HFFc6 (cell line): ENCODE data around the gene MLLT3. TPM values are rescaled to one million over a fixed set of nuclear protein-coding genes. Genes with fewer than 3 reads are reported as not detected.

ENCODE experiments used
- DNase-seq: peaks from one replicate; pipeline ENCODE4 v3.0.0-alpha.2; 2018
- H3K27ac Mint-ChIP-seq: 2 replicates; pipeline ENCODE4 v1.8.0; 2020; ENCODE audit warnings: mild to moderate bottlenecking, mixed read lengths
- H3K27me3 Mint-ChIP-seq: 2 replicates; pipeline ENCODE4 v1.8.0; 2021; ENCODE audit warnings: mild to moderate bottlenecking, moderate library complexity, mixed read lengths; ENCODE audit not compliant: insufficient read depth
- H3K36me3 Mint-ChIP-seq: 2 replicates; pipeline ENCODE4 v1.8.0; 2021; ENCODE audit warnings: low read depth, mixed read lengths
- H3K4me1 Mint-ChIP-seq: 2 replicates; pipeline ENCODE4 v1.8.0; 2020; ENCODE audit warnings: low read depth, mixed read lengths
- H3K4me3 Mint-ChIP-seq: 2 replicates; pipeline ENCODE4 v1.8.0; 2020; ENCODE audit warnings: mild to moderate bottlenecking, moderate library complexity, mixed read lengths
- H3K9me3 Mint-ChIP-seq: 2 replicates; pipeline ENCODE4 v1.8.0; 2020; ENCODE audit warnings: mild to moderate bottlenecking, mixed read lengths
- CTCF ChIP-seq: fragments of 200-600 bp; sonication (generic); IDR thresholded peaks from 2 replicates; pipeline ENCODE4 v1.5.0; 2021; ENCODE audit warnings: antibody characterized with exemption, mild to moderate bottlenecking
- total RNA-seq, 6 experiments: library from RNA; stranded (reverse); fragmentation: NEBNext Ultra II Directional; extraction: Animal tissue kit (Norgen Biotek cat#: 25700); gene quantifications; 2 replicates in 1 of 6; 3 replicates in 5 of 6; pipeline ENCODE4 v1.2.3, GENCODE V29; 2021

The MLLT3 gene
- total RNA-seq, 6 experiments from 2014 or later, result 23.1 to 27.5 (median 24.7) TPM

- Mint-ChIP-seq H3K27me3 (no peaks in the 10 kb centered on the region), H3K36me3 (no peaks in the 10 kb centered on the region), H3K4me1 (peaks cover 29% of the 10 kb centered on the region), H3K9me3 (no peaks in the 10 kb centered on the region), H3K4me3 (no peak overlapping the region), H3K27ac (no peak overlapping the region)
- no peak for TF ChIP-seq CTCF
- no peak for DNase-seq
Observed at GRCh38 chr9:20379804-20380225, 242.5 kb downstream of the MLLT3 start.

- no peak overlapping the region for H3K4me3 Mint-ChIP-seq
- no peaks in the 10 kb centered on the region for H3K9me3 Mint-ChIP-seq
- no peak overlapping the region for H3K27ac Mint-ChIP-seq
- H3K36me3 Mint-ChIP-seq, result no peaks in the 10 kb centered on the region
- no peak for TF ChIP-seq CTCF
- no peaks in the 10 kb centered on the region for H3K27me3 Mint-ChIP-seq
- no peak for DNase-seq
- H3K4me1 Mint-ChIP-seq, result peaks cover 27% of the 10 kb centered on the region
Observed at GRCh38 chr9:20378851-20379250, 243.4 kb downstream of the MLLT3 start.

- TF ChIP-seq CTCF, result no peak
- Mint-ChIP-seq H3K9me3 (no peaks in the 10 kb centered on the region), H3K27ac (no peak overlapping the region), H3K36me3 (no peaks in the 10 kb centered on the region), H3K4me1 (peaks cover 17% of the 10 kb centered on the region), H3K4me3 (no peak overlapping the region), H3K27me3 (no peaks in the 10 kb centered on the region)
- DNase-seq, result no peak
Observed at GRCh38 chr9:20377790-20378189, 244.5 kb downstream of the MLLT3 start.

- H3K4me1 Mint-ChIP-seq, result peaks cover 7% of the 10 kb centered on the region; the same call in 1 of the 2 replicates
- no peak overlapping the region for H3K4me3 Mint-ChIP-seq
- TF ChIP-seq CTCF, result no peak
- no peaks in the 10 kb centered on the region for H3K27me3 Mint-ChIP-seq
- no peaks in the 10 kb centered on the region for H3K36me3 Mint-ChIP-seq
- H3K9me3 Mint-ChIP-seq, result no peaks in the 10 kb centered on the region
- no peak overlapping the region for H3K27ac Mint-ChIP-seq
- no peak for DNase-seq
Observed at GRCh38 chr9:20376731-20377375, 245.4 kb downstream of the MLLT3 start.

- no peak overlapping the region for H3K27ac Mint-ChIP-seq
- no peak for TF ChIP-seq CTCF
Observed at GRCh38 chr9:20376042-20376441, 246.3 kb downstream of the MLLT3 start.

More at GRCh38 chr9:20376042-20376441, 246.3 kb downstream of the MLLT3 start:
- DNase-seq, result no peak
- no peaks in the 10 kb centered on the region for H3K9me3 Mint-ChIP-seq
- H3K36me3 Mint-ChIP-seq, result no peaks in the 10 kb centered on the region
- 0 out of 2 replicates have a peak, but pooled peaks cover 7% of the 10 kb centered on the region for H3K4me1 Mint-ChIP-seq
- H3K4me3 Mint-ChIP-seq, result no peak overlapping the region
- H3K27me3 Mint-ChIP-seq, result no peaks in the 10 kb centered on the region
